ENCODE measurements around the gene AGT. TPM values are rescaled to one million over a fixed set of nuclear protein-coding genes. Genes with fewer than 3 reads are reported as not detected.

AGT gene
- total RNA-seq, 1 donor: 1.1 TPM

GRCh38 chr1:230693777-230694176 lies 20.1 kb downstream of the AGT start:
- TF ChIP-seq, protein P1, sequence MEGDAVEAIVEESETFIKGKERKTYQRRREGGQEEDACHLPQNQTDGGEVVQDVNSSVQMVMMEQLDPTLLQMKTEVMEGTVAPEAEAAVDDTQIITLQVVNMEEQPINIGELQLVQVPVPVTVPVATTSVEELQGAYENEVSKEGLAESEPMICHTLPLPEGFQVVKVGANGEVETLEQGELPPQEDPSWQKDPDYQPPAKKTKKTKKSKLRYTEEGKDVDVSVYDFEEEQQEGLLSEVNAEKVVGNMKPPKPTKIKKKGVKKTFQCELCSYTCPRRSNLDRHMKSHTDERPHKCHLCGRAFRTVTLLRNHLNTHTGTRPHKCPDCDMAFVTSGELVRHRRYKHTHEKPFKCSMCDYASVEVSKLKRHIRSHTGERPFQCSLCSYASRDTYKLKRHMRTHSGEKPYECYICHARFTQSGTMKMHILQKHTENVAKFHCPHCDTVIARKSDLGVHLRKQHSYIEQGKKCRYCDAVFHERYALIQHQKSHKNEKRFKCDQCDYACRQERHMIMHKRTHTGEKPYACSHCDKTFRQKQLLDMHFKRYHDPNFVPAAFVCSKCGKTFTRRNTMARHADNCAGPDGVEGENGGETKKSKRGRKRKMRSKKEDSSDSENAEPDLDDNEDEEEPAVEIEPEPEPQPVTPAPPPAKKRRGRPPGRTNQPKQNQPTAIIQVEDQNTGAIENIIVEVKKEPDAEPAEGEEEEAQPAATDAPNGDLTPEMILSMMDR (IDR thresholded peaks at IDR 0.05; ENCODE audit: insufficient read depth, low read length): no peak
- no peak for DNase-seq (ENCODE audit: low read depth)
- no peak overlapping the region for H3K4me3 ChIP-seq (ENCODE audit: low read depth, low read length)

DNA sequence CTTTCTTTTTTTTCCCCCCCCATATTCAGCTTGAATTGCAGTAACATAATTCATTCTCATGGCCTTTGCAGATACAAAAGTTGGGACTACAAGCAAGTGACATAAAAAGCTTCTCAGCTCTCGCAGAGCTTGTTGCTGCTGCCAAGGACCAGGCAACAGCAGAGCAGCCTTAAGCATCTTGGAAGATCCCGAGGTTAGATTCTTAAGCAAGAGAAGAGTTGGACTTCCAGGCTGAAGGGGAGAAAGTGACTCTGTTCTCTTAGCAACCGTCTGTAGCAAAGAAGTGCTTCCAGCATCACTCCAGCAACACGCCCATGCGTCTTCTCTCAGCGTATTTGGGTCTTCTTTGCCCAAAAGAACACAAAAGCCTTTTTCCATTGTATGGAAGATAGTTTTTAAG lies 20.7 kb downstream of the AGT start:
- TF ChIP-seq, protein P1 (IDR thresholded peaks at IDR 0.05; ENCODE audit: insufficient read depth, low read length): no peak
- DNase-seq (ENCODE audit: low read depth): no peak
- no peak overlapping the region for H3K4me3 ChIP-seq (ENCODE audit: low read depth, low read length)

GRCh38 chr1:230691615-230692014 lies 22.3 kb downstream of the AGT start:
- no peak overlapping the region for H3K4me3 ChIP-seq (ENCODE audit: low read depth, low read length)
- no peak for DNase-seq (ENCODE audit: low read depth)
- TF ChIP-seq, protein P1 (IDR thresholded peaks at IDR 0.05; ENCODE audit: insufficient read depth, low read length): no peak

DNA sequence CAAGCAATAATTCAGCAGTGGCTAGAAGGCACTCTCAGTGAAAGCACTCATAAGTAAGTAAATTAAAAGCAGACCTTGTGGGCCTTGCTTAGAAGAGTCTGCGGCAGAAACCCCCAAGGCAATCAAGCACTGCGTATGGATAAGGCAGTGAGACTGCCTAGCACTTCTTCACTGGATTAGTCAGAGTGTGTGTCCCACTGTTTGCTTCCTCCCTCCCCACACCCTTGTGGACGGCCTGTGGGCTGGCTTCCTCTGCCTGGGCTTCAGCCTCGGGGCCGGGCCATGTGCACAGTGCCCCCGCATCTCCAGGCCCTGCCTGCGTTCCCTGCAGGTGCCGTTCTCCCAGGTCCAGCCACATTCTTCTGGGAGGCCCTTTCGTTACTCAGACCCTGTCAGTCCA lies 23.8 kb downstream of the AGT start:
- DNase-seq (ENCODE audit: low read depth): no peak
- H3K4me3 ChIP-seq (ENCODE audit: low read depth, low read length): no peak overlapping the region
- TF ChIP-seq, protein P1 (IDR thresholded peaks at IDR 0.05; ENCODE audit: insufficient read depth, low read length): no peak

DNA sequence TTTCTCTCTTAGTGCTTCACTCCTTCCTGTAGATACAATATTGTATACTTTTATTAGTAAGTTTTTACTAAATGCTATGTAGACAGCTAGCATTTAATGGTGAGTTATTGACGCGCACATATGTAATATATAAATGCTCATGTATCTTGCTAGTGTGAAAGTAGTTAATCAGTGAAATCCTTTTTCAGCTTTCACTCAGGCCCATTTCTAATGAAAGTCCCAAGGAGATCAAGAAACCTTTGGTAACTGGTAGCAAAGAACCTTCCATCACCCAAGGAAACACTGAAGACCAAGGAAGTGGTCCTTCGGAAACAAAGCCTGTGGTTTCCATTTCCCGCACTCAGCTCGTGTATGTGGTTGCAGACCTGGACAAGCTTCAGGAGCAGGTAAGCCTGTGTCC lies 27.2 kb downstream of the AGT start:
- TF ChIP-seq, protein P1 (IDR thresholded peaks at IDR 0.05; ENCODE audit: insufficient read depth, low read length): no peak
- no peak overlapping the region for H3K4me3 ChIP-seq (ENCODE audit: low read depth, low read length)
- DNase-seq (ENCODE audit: low read depth): no peak

GRCh38 chr1:230684998-230685397 lies 28.9 kb downstream of the AGT start:
- no peak overlapping the region for H3K4me3 ChIP-seq (ENCODE audit: low read depth, low read length)
- TF ChIP-seq, protein P1 (IDR thresholded peaks at IDR 0.05; ENCODE audit: insufficient read depth, low read length): no peak
- DNase-seq (ENCODE audit: low read depth): no peak

GRCh38 chr1:230684146-230684545 lies 29.8 kb downstream of the AGT start:
- no peak for DNase-seq (ENCODE audit: low read depth)
- TF ChIP-seq, protein P1 (IDR thresholded peaks at IDR 0.05; ENCODE audit: insufficient read depth, low read length): no peak

More at GRCh38 chr1:230684146-230684545, 29.8 kb downstream of the AGT start:
- H3K4me3 ChIP-seq (ENCODE audit: low read depth, low read length): no peak overlapping the region

Data from fibroblast of the aortic adventitia (primary cell).